ENCODE data around the gene MAS1. TPM values are rescaled to one million over a fixed set of nuclear protein-coding genes. Genes with fewer than 3 reads are reported as not detected.

The MAS1 gene
- total and polyA plus RNA-seq, 10 of the 15 experiments (the other 5 are each of a cell fraction or from before 2014, with no cell fraction given) = under 0.01 to 0.08 TPM; not detected in 8

GRCh38 chr6:159939591-159940016, 48.8 kb downstream of the MAS1 start (continued):
- no peak for TF ChIP-seq NFYA (IDR thresholded peaks at IDR 0.05; ENCODE audit: borderline replicate concordance, low read depth, low read length)

Other genes with a start within 250 kb of the MAS1 start
Only the 7 nearest of the 8 such genes appear.
- 39.8 and 40.5 TPM in 2 replicates for gene SOD2, start 197.7 kb upstream of the MAS1 start, total RNA-seq (2014; rRNA removed)
- gene SOD2, start 197.7 kb upstream of the MAS1 start, total RNA-seq (2014; rRNA removed; fragmentation: Illumina TruSeq; extraction: Trizol) = 34.4 and 37.8 TPM in 2 replicates
- 46.4 and 50.5 TPM in 2 replicates for gene SOD2, start 197.7 kb upstream of the MAS1 start, total RNA-seq (2021)
- 42.3 and 43.8 TPM in 2 replicates for gene SOD2, start 197.7 kb upstream of the MAS1 start, polyA plus RNA-seq (2011; rRNA removed)
- gene SOD2, start 197.7 kb upstream of the MAS1 start, polyA plus RNA-seq (2014; fragmentation: Illumina TruSeq; extraction: Trizol) = 33.3 and 44.2 TPM in 2 replicates
- 10 to 100 TPM; 12.1 to 20.9 TPM for gene SOD2, start 197.7 kb upstream of the MAS1 start, polyA plus RNA-seq (2014; fragmentation: Nextera tagmentation; extraction: Ambion mirVana)
- gene SOD2, start 197.7 kb upstream of the MAS1 start, polyA plus RNA-seq (2014; rRNA removed) = 36.2 and 37.7 TPM in 2 replicates
- 10 to 100 TPM; 48.6 to 55.8 TPM for gene SOD2, start 197.7 kb upstream of the MAS1 start, polyA plus RNA-seq (2016; fragmentation: Nextera tagmentation; extraction: Ambion mirVana)
- gene WTAP, start 163.5 kb upstream of the MAS1 start, total RNA-seq (2014; rRNA removed) = 65.1 and 74.3 TPM in 2 replicates
- gene WTAP, start 163.5 kb upstream of the MAS1 start, total RNA-seq (2014; rRNA removed; fragmentation: Illumina TruSeq; extraction: Trizol) = 80.8 and 83.8 TPM in 2 replicates
- 73.0 and 79.0 TPM in 2 replicates for gene WTAP, start 163.5 kb upstream of the MAS1 start, total RNA-seq (2021)
- gene WTAP, start 163.5 kb upstream of the MAS1 start, polyA plus RNA-seq (2011; rRNA removed) = 38.7 and 52.9 TPM in 2 replicates
- gene WTAP, start 163.5 kb upstream of the MAS1 start, polyA plus RNA-seq (2014; fragmentation: Illumina TruSeq; extraction: Trizol) = 90.2 and 105 TPM in 2 replicates
- gene WTAP, start 163.5 kb upstream of the MAS1 start, polyA plus RNA-seq (2014; fragmentation: Nextera tagmentation; extraction: Ambion mirVana) = 100 to 1,000 TPM; 102 to 132 TPM
- 46.7 and 52.0 TPM in 2 replicates for gene WTAP, start 163.5 kb upstream of the MAS1 start, polyA plus RNA-seq (2014; rRNA removed)
- gene WTAP, start 163.5 kb upstream of the MAS1 start, polyA plus RNA-seq (2016; fragmentation: Nextera tagmentation; extraction: Ambion mirVana) = 10 to 100 TPM; 82.3 to 95.7 TPM
- 87.9 and 93.3 TPM in 2 replicates for gene ACAT2, start 128.9 kb upstream of the MAS1 start, total RNA-seq (2014; rRNA removed)
- 116 and 119 TPM in 2 replicates for gene ACAT2, start 128.9 kb upstream of the MAS1 start, total RNA-seq (2014; rRNA removed; fragmentation: Illumina TruSeq; extraction: Trizol)
- gene ACAT2, start 128.9 kb upstream of the MAS1 start, total RNA-seq (2021) = 128 and 139 TPM in 2 replicates
- gene ACAT2, start 128.9 kb upstream of the MAS1 start, polyA plus RNA-seq (2011; rRNA removed) = 227 and 257 TPM in 2 replicates
- gene ACAT2, start 128.9 kb upstream of the MAS1 start, polyA plus RNA-seq (2014; fragmentation: Illumina TruSeq; extraction: Trizol) = 98.9 and 134 TPM in 2 replicates
- 100 to 1,000 TPM; 249 to 257 TPM for gene ACAT2, start 128.9 kb upstream of the MAS1 start, polyA plus RNA-seq (2014; fragmentation: Nextera tagmentation; extraction: Ambion mirVana)
- 93.4 and 105 TPM in 2 replicates for gene ACAT2, start 128.9 kb upstream of the MAS1 start, polyA plus RNA-seq (2014; rRNA removed)
- 100 to 1,000 TPM; 137 to 150 TPM for gene ACAT2, start 128.9 kb upstream of the MAS1 start, polyA plus RNA-seq (2016; fragmentation: Nextera tagmentation; extraction: Ambion mirVana)
- 347 and 350 TPM in 2 replicates for gene TCP1, start 101.4 kb upstream of the MAS1 start, total RNA-seq (2014; rRNA removed)
- 329 and 350 TPM in 2 replicates for gene TCP1, start 101.4 kb upstream of the MAS1 start, total RNA-seq (2014; rRNA removed; fragmentation: Illumina TruSeq; extraction: Trizol)
- gene TCP1, start 101.4 kb upstream of the MAS1 start, total RNA-seq (2021) = 306 and 317 TPM in 2 replicates
- 133 and 194 TPM in 2 replicates for gene TCP1, start 101.4 kb upstream of the MAS1 start, polyA plus RNA-seq (2011; rRNA removed)
- 294 and 401 TPM in 2 replicates for gene TCP1, start 101.4 kb upstream of the MAS1 start, polyA plus RNA-seq (2014; fragmentation: Illumina TruSeq; extraction: Trizol)
- 100 to 1,000 TPM; 201 to 241 TPM for gene TCP1, start 101.4 kb upstream of the MAS1 start, polyA plus RNA-seq (2014; fragmentation: Nextera tagmentation; extraction: Ambion mirVana)
- gene TCP1, start 101.4 kb upstream of the MAS1 start, polyA plus RNA-seq (2014; rRNA removed) = 170 and 172 TPM in 2 replicates
- gene TCP1, start 101.4 kb upstream of the MAS1 start, polyA plus RNA-seq (2016; fragmentation: Nextera tagmentation; extraction: Ambion mirVana) = 100 to 1,000 TPM; 452 to 457 TPM
- 98.6 and 104 TPM in 2 replicates for gene MRPL18, start 100.5 kb upstream of the MAS1 start, total RNA-seq (2014; rRNA removed)
- gene MRPL18, start 100.5 kb upstream of the MAS1 start, total RNA-seq (2014; rRNA removed; fragmentation: Illumina TruSeq; extraction: Trizol) = 81.9 and 82.3 TPM in 2 replicates
- 68.5 and 69.3 TPM in 2 replicates for gene MRPL18, start 100.5 kb upstream of the MAS1 start, total RNA-seq (2021)
- 108 and 128 TPM in 2 replicates for gene MRPL18, start 100.5 kb upstream of the MAS1 start, polyA plus RNA-seq (2011; rRNA removed)
- gene MRPL18, start 100.5 kb upstream of the MAS1 start, polyA plus RNA-seq (2014; fragmentation: Illumina TruSeq; extraction: Trizol) = 78.8 and 80.0 TPM in 2 replicates
- gene MRPL18, start 100.5 kb upstream of the MAS1 start, polyA plus RNA-seq (2014; fragmentation: Nextera tagmentation; extraction: Ambion mirVana) = 100 to 1,000 TPM; 148 to 203 TPM
- gene MRPL18, start 100.5 kb upstream of the MAS1 start, polyA plus RNA-seq (2014; rRNA removed) = 106 and 124 TPM in 2 replicates
- 100 to 1,000 TPM; 174 to 177 TPM for gene MRPL18, start 100.5 kb upstream of the MAS1 start, polyA plus RNA-seq (2016; fragmentation: Nextera tagmentation; extraction: Ambion mirVana)
- gene PNLDC1, start 90.7 kb upstream of the MAS1 start, total RNA-seq (2014; rRNA removed) = 0.38 TPM in 1 of 2 replicates, not detected in the other
- 0.09 TPM in 1 of 2 replicates, not detected in the other for gene PNLDC1, start 90.7 kb upstream of the MAS1 start, total RNA-seq (2014; rRNA removed; fragmentation: Illumina TruSeq; extraction: Trizol)
- 0.19 TPM in 1 of 2 replicates, not detected in the other for gene PNLDC1, start 90.7 kb upstream of the MAS1 start, total RNA-seq (2021)
- 0.07 and 0.08 TPM in 2 replicates for gene PNLDC1, start 90.7 kb upstream of the MAS1 start, polyA plus RNA-seq (2011; rRNA removed)
- 0.07 TPM in 1 of 2 replicates, not detected in the other for gene PNLDC1, start 90.7 kb upstream of the MAS1 start, polyA plus RNA-seq (2014; fragmentation: Illumina TruSeq; extraction: Trizol)
- gene PNLDC1, start 90.7 kb upstream of the MAS1 start, polyA plus RNA-seq (2014; fragmentation: Nextera tagmentation; extraction: Ambion mirVana) = under 1 TPM; 0.09 to 0.16 TPM
- gene PNLDC1, start 90.7 kb upstream of the MAS1 start, polyA plus RNA-seq (2014; rRNA removed) = 0.06 and 0.16 TPM in 2 replicates
- gene PNLDC1, start 90.7 kb upstream of the MAS1 start, polyA plus RNA-seq (2016; fragmentation: Nextera tagmentation; extraction: Ambion mirVana) = under 1 TPM; 0.09 to 0.25 TPM
- gene IGF2R, start 78.1 kb downstream of the MAS1 start, total RNA-seq (2014; rRNA removed) = 20.7 and 21.9 TPM in 2 replicates
- 15.2 and 16.2 TPM in 2 replicates for gene IGF2R, start 78.1 kb downstream of the MAS1 start, total RNA-seq (2014; rRNA removed; fragmentation: Illumina TruSeq; extraction: Trizol)
- gene IGF2R, start 78.1 kb downstream of the MAS1 start, total RNA-seq (2021) = 36.6 and 40.1 TPM in 2 replicates
- 15.1 and 18.5 TPM in 2 replicates for gene IGF2R, start 78.1 kb downstream of the MAS1 start, polyA plus RNA-seq (2011; rRNA removed)
- gene IGF2R, start 78.1 kb downstream of the MAS1 start, polyA plus RNA-seq (2014; fragmentation: Illumina TruSeq; extraction: Trizol) = 27.0 and 29.2 TPM in 2 replicates
- 1 to 10 TPM in 1 of 2 experiments, under 1 TPM in 1; 1.00 to 1.5 TPM for gene IGF2R, start 78.1 kb downstream of the MAS1 start, polyA plus RNA-seq (2014; fragmentation: Nextera tagmentation; extraction: Ambion mirVana)
- gene IGF2R, start 78.1 kb downstream of the MAS1 start, polyA plus RNA-seq (2014; rRNA removed) = 17.3 and 20.1 TPM in 2 replicates
- gene IGF2R, start 78.1 kb downstream of the MAS1 start, polyA plus RNA-seq (2016; fragmentation: Nextera tagmentation; extraction: Ambion mirVana) = 1 to 10 TPM; 4.2 to 5.1 TPM

All from GM12878 (cell line).